ENCODE measurements around the gene FRAS1. TPM values are rescaled to one million over a fixed set of nuclear protein-coding genes. Genes with fewer than 3 reads are reported as not detected.

The FRAS1 gene
- total and polyA plus RNA-seq, 2 donors (not counting 3 experiments of a cell fraction or from before 2014, with no cell fraction given), result 1.4 to 3.6 TPM

DNA sequence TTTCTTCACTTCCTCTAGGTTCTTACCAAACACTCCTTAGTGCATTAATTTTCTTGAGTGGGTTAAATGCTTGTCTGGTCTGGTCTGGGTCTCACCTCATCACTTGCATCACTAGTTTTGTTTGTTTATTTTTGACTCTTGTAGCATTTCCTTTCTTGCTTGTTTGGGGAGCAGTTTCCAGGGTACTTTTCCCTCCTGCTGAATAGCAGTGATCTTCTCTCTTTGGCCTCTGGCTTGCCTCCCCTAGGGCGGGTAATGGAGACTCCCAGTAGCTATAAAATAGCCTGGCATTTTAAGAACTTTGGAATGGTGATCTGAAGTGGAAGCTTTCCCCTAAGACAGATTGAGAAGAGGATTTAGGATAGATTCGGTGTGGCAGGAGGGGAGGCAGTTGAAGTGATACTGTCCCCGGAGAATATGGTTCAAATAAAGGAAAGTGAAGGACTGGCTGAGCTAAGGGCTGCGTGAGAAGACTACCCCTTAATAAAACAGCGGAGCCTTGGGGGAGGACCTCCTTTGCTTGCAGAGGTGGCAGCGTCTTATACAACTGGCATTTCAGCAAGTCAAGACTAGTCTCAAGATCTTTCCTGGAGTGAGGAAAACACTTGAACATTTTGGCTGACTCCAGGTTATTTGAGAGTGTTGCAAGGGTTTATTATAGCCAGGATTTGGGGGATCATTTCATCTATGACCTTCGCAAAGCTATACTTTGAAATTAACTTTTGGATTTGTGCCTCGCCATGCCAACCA lies 190.6 kb downstream of the FRAS1 start:
- Histone ChIP-seq H3K36me3 (ENCODE audit: control insufficient read depth in 2 of 2, extremely low read depth in 1 of 2, insufficient read depth in 2 of 2, low read length in 2 of 2) (no peaks in the 10 kb centered on the region), H4K20me1 (replicated peaks; ENCODE audit: control insufficient read depth, extremely low read depth, insufficient read depth, low read length) (no peaks in the 10 kb centered on the region), H2AFZ (ENCODE audit: low read depth, low read length) (no peak overlapping the region), H3K9me3 (replicated peaks; ENCODE audit: control insufficient read depth, insufficient read depth, low read length) (no peaks in the 10 kb centered on the region), H3K4me1 (ENCODE audit: control insufficient read depth, extremely low read depth, insufficient read depth, low read length) (no peaks in the 10 kb centered on the region), H3K27me3 (ENCODE audit: control insufficient read depth in 2 of 2, insufficient read depth in 2 of 2, low read length in 2 of 2) (no peaks in the 10 kb centered on the region), H3K9ac (replicated peaks; ENCODE audit: extremely low read depth, insufficient read depth, low read length) (no peak overlapping the region), H3K4me2 (ENCODE audit: insufficient read depth, low read length) (no peak overlapping the region), H3K9me1 (replicated peaks; ENCODE audit: control insufficient read depth, extremely low read depth, insufficient read depth, low read length) (no peaks in the 10 kb centered on the region), H3K27ac (ENCODE audit: insufficient read depth, low read depth, low read length) (no peak overlapping the region), H3K79me2 (ENCODE audit: control insufficient read depth, insufficient read depth, low read length) (no peaks in the 10 kb centered on the region), H3K4me3 (replicated peaks in 1 of 3; ENCODE audit: insufficient read depth in 1 of 3, low read depth in 1 of 3, low read length in 3 of 3) (no peak overlapping the region)
- ChIA-PET POLR2A (no interaction called here), CTCF (interaction anchor here (1.2 kb wide), 1 partner anchor 9 kb away, joined by 3 read pairs; no protein-coding TSS in a partner anchor)
- dilution Hi-C loops (cut with MboI; ENCODE audit: extremely low pct_ligation_motif_present, low sequenced_read_pairs), result no loop called here
- TF ChIP-seq MAX (IDR thresholded peaks at IDR 0.05; ENCODE audit: insufficient read depth, insufficient read length), result no peak
- TF ChIP-seq GATA2 (IDR thresholded peaks at IDR 0.05; ENCODE audit: insufficient read depth, insufficient read length, low read depth, low read length), result no peak
- TF ChIP-seq POLR2AphosphoS5 (IDR thresholded peaks at IDR 0.05; ENCODE audit: insufficient read depth, low read depth, low read length), result no peak
- TF ChIP-seq, protein P1, sequence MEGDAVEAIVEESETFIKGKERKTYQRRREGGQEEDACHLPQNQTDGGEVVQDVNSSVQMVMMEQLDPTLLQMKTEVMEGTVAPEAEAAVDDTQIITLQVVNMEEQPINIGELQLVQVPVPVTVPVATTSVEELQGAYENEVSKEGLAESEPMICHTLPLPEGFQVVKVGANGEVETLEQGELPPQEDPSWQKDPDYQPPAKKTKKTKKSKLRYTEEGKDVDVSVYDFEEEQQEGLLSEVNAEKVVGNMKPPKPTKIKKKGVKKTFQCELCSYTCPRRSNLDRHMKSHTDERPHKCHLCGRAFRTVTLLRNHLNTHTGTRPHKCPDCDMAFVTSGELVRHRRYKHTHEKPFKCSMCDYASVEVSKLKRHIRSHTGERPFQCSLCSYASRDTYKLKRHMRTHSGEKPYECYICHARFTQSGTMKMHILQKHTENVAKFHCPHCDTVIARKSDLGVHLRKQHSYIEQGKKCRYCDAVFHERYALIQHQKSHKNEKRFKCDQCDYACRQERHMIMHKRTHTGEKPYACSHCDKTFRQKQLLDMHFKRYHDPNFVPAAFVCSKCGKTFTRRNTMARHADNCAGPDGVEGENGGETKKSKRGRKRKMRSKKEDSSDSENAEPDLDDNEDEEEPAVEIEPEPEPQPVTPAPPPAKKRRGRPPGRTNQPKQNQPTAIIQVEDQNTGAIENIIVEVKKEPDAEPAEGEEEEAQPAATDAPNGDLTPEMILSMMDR (IDR thresholded peaks at IDR 0.05; ENCODE audit: extremely low read depth in 1 of 2, insufficient read depth in 1 of 2, low read depth in 1 of 2, low read length in 2 of 2), result no peak
- no peak for TF ChIP-seq EZH2 (IDR thresholded peaks at IDR 0.05; ENCODE audit: borderline replicate concordance, low read depth, low read length, severe bottlenecking)
- FAIRE-seq (no peak), DNase-seq (ENCODE audit: low read depth, low spot score) (no peak)
- intact Hi-C loops (cut with micrococcal nuclease), result no loop called here
- no TSS peak for BruUV-seq (replicated peaks)

All from endothelial cell of umbilical vein (primary cell).